WTC11 (cell line): Measurements from ENCODE around the gene TEX101. TPM values are rescaled to one million over a fixed set of nuclear protein-coding genes. Genes with fewer than 3 reads are reported as not detected.

Experiments
- ATAC-seq: fragments of 200-7000 bp; cut with Tn5 transposase; 2 replicates; pipeline ENCODE4 v1.10.0; 2021; ENCODE audit warnings: mild to moderate bottlenecking, moderate library complexity
- CTCF ChIA-PET: fragments of 300-600 bp; sonication (Branson Sonifier 250); formaldehyde crosslinking; loops from one replicate; lab custom pipeline; 2021; ENCODE audit warnings: antibody characterized with exemption; lab: Charles Lee
- POLR2A ChIA-PET: fragments of 350-600 bp; sonication (Branson Sonifier 250); formaldehyde crosslinking; loops from one replicate; lab custom pipeline; 2021; ENCODE audit warnings: antibody characterized with exemption; lab: Charles Lee
- DNase-seq: peaks from one replicate; pipeline ENCODE4 v3.0.0; 2021; ENCODE audit warnings: low spot score
- H3K27ac Mint-ChIP-seq: 2 replicates; pipeline ENCODE4 v1.8.0; 2021; ENCODE audit warnings: mixed read lengths
- H3K27me3 Mint-ChIP-seq: 2 replicates; pipeline ENCODE4 v1.8.0; 2021; ENCODE audit warnings: low read depth, mild to moderate bottlenecking, moderate library complexity, mixed read lengths
- H3K36me3 Mint-ChIP-seq: 2 replicates; pipeline ENCODE4 v1.8.0; 2021; ENCODE audit warnings: mixed read lengths
- H3K4me1 Mint-ChIP-seq: 2 replicates; pipeline ENCODE4 v1.8.0; 2022; ENCODE audit warnings: mixed read lengths
- H3K4me3 Mint-ChIP-seq: 2 replicates; pipeline ENCODE4 v1.8.0; 2021; ENCODE audit warnings: mild to moderate bottlenecking, moderate library complexity, mixed read lengths
- H3K9me3 Mint-ChIP-seq: 2 replicates; pipeline ENCODE4 v1.8.0; 2021; ENCODE audit warnings: mixed read lengths
- AR ChIP-seq: fragments of 250-450 bp; sonication (Bioruptor Pico); IDR thresholded peaks from 2 replicates; pipeline ENCODE4 v1.9.0; 2021; ENCODE audit warnings: mild to moderate bottlenecking
- ATF1 ChIP-seq: sonication (generic); formaldehyde crosslinking; IDR thresholded peaks from 2 replicates; pipeline ENCODE4 v1.8.1; 2023; ENCODE audit warnings: mild to moderate bottlenecking, moderate library complexity, missing genetic modification reagents
- ATF2 ChIP-seq: sonication (generic); formaldehyde crosslinking; IDR thresholded peaks from 2 replicates; pipeline ENCODE4 v1.8.1; 2022; ENCODE audit warnings: low read depth, missing genetic modification reagents, borderline replicate concordance
- CREM ChIP-seq: sonication (generic); formaldehyde crosslinking; IDR thresholded peaks from 2 replicates; pipeline ENCODE4 v1.8.1; 2022; ENCODE audit warnings: mild to moderate bottlenecking, missing genetic modification reagents, moderate library complexity
- CTCF ChIP-seq: fragments of 200-600 bp; IDR thresholded peaks from 2 replicates; pipeline ENCODE4 v1.8.0; 2022; ENCODE audit warnings: antibody characterized with exemption
- ERG ChIP-seq: fragments of 250-450 bp; sonication (Bioruptor Pico); IDR thresholded peaks from 2 replicates; pipeline ENCODE4 v1.8.0; 2021; ENCODE audit warnings: mild to moderate bottlenecking
- ETV6 ChIP-seq: sonication (generic); formaldehyde crosslinking; IDR thresholded peaks from 2 replicates; pipeline ENCODE4 v1.8.1; 2022; ENCODE audit warnings: mild to moderate bottlenecking, missing genetic modification reagents
- MXD4 ChIP-seq: fragments of 250-450 bp; sonication (Bioruptor Pico); IDR thresholded peaks from 2 replicates; pipeline ENCODE4 v1.8.0; 2021; ENCODE audit warnings: mild to moderate bottlenecking, moderate library complexity, borderline replicate concordance
- MYBL2 ChIP-seq: sonication (generic); formaldehyde crosslinking; IDR thresholded peaks from 2 replicates; pipeline ENCODE4 v1.8.1; 2023; ENCODE audit warnings: mild to moderate bottlenecking, moderate library complexity, missing genetic modification reagents
- NR3C1 ChIP-seq: sonication (generic); formaldehyde crosslinking; conservative IDR thresholded peaks from 2 replicates; pipeline ENCODE4 v1.8.1; 2023; ENCODE audit warnings: low read depth, mild to moderate bottlenecking, missing genetic modification reagents
- RELA ChIP-seq: sonication (generic); formaldehyde crosslinking; IDR thresholded peaks from 2 replicates; pipeline ENCODE4 v1.8.1; 2022; ENCODE audit warnings: missing genetic modification reagents, mild to moderate bottlenecking, borderline replicate concordance
- SMAD3 ChIP-seq: sonication (generic); formaldehyde crosslinking; IDR thresholded peaks from 2 replicates; pipeline ENCODE4 v1.8.0; 2022; ENCODE audit warnings: missing genetic modification reagents, mild to moderate bottlenecking, borderline replicate concordance
- SMAD4 ChIP-seq: sonication (generic); formaldehyde crosslinking; IDR thresholded peaks from 2 replicates; pipeline ENCODE4 v1.8.0; 2022; ENCODE audit warnings: mild to moderate bottlenecking, missing genetic modification reagents
- TCF7 ChIP-seq: sonication (generic); formaldehyde crosslinking; IDR thresholded peaks from 2 replicates; pipeline ENCODE4 v1.8.0; 2022; ENCODE audit warnings: mild to moderate bottlenecking, low read depth, missing genetic modification reagents, moderate library complexity
- ZBTB21 ChIP-seq: sonication (generic); formaldehyde crosslinking; IDR thresholded peaks from 2 replicates; pipeline ENCODE4 v1.8.1; 2023; ENCODE audit warnings: mild to moderate bottlenecking, missing genetic modification reagents, borderline replicate concordance
- ZNF317 ChIP-seq: sonication (generic); formaldehyde crosslinking; IDR thresholded peaks from 2 replicates; pipeline ENCODE4 v1.8.1; 2023; ENCODE audit warnings: low read depth, mild to moderate bottlenecking, moderate library complexity, missing genetic modification reagents, borderline replicate concordance
- total RNA-seq: library from RNA; stranded (reverse); gene quantifications from 3 replicates; pipeline ENCODE4 v1.2.3, GENCODE V29; 2021
- TF ChIP-seq, protein P1 (sequence below): fragments of 250-450 bp; sonication (Bioruptor Pico); IDR thresholded peaks from 2 replicates; pipeline ENCODE4 v1.9.0; 2021; ENCODE audit warnings: mild to moderate bottlenecking, borderline replicate concordance
- TF ChIP-seq, protein P2 (sequence below): sonication (generic); formaldehyde crosslinking; IDR thresholded peaks from 2 replicates; pipeline ENCODE4 v1.8.1; 2023; ENCODE audit warnings: mild to moderate bottlenecking, missing genetic modification reagents

Gene TEX101
- total RNA-seq, 1 experiment from 2014 or later: not detected

DNA sequence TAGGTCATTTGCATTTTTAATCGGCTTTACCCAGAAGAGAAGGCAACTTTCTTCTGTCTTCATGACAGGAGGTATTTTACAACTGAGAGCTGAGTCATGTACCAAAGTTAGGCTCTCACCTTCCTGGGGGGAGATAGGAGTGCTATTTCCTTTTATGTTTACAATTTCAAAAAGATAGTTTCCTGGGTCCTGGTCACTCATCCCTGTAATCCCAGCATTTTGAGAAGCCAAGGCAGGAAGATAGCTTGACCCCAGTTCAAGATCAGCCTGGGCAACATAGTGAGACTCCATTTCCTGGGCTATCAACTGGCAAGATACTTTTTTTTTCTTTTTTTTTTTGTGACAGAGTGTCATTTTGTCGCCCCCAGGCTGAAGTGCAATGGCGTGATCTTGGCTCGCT is 43.1 kb downstream of the TEX101 start (continued):
- TF ChIP-seq ETV6 (CRISPR knock-in tag) (no peak), RELA (CRISPR knock-in tag) (no peak), TCF7 (CRISPR knock-in tag) (no peak)

DNA sequence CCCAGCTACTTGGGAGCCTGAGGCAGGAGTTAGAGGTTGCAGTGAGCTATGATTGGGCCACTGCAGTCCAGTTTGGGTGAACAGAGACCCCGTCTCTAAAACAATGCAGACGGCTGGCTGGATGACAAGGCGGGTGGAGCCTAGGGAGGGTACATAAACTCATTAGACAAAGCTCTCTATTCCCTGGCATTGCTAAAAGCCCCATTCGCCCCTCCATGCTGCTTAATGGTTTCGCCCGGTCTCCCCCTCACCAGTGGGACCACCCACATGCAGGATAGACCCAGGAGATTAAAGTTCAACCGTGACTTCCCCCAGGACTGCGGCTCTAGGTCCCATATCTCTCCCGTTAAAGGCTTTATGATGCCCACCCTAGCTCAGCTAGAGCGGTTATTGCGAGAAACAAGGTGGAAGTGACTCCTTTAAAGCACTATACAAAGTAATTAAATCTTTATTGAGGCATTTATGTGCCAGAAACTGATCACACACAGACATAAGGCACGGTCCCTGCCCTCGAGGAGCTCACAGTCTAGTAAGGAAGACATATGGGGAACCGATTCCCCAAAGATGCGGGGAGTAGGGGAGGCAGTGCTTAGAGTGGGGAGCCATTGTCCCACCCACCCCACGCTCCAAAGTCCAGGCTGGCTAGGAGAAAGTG is 45.8 kb downstream of the TEX101 start:
- POLR2A ChIA-PET: no interaction called here
- CTCF ChIA-PET: interaction anchor here (1.0 to 3.2 kb wide), 8 partner anchors 14 to 95 kb away, joined by 3 to 16 read pairs (median 4); partner anchors contain the start of genes PHLDB3 and ZNF575
- ATAC-seq (no peak), DNase-seq (no peak)
- H3K4me1 Mint-ChIP-seq: peaks cover 21% of the 10 kb centered on the region
- H3K4me3 Mint-ChIP-seq: no peak overlapping the region
- no peak for TF ChIP-seq AR (CRISPR knock-in tag)
- TF ChIP-seq ATF1 (CRISPR knock-in tag): no peak
- no peak for TF ChIP-seq SMAD4 (CRISPR knock-in tag)
- no peak for TF ChIP-seq MYBL2 (CRISPR knock-in tag)
- TF ChIP-seq CTCF: no peak
- no peak for TF ChIP-seq NR3C1 (CRISPR knock-in tag)
- no peak for TF ChIP-seq SMAD3 (CRISPR knock-in tag)
- no peak for TF ChIP-seq ATF2
- TF ChIP-seq, protein P1, sequence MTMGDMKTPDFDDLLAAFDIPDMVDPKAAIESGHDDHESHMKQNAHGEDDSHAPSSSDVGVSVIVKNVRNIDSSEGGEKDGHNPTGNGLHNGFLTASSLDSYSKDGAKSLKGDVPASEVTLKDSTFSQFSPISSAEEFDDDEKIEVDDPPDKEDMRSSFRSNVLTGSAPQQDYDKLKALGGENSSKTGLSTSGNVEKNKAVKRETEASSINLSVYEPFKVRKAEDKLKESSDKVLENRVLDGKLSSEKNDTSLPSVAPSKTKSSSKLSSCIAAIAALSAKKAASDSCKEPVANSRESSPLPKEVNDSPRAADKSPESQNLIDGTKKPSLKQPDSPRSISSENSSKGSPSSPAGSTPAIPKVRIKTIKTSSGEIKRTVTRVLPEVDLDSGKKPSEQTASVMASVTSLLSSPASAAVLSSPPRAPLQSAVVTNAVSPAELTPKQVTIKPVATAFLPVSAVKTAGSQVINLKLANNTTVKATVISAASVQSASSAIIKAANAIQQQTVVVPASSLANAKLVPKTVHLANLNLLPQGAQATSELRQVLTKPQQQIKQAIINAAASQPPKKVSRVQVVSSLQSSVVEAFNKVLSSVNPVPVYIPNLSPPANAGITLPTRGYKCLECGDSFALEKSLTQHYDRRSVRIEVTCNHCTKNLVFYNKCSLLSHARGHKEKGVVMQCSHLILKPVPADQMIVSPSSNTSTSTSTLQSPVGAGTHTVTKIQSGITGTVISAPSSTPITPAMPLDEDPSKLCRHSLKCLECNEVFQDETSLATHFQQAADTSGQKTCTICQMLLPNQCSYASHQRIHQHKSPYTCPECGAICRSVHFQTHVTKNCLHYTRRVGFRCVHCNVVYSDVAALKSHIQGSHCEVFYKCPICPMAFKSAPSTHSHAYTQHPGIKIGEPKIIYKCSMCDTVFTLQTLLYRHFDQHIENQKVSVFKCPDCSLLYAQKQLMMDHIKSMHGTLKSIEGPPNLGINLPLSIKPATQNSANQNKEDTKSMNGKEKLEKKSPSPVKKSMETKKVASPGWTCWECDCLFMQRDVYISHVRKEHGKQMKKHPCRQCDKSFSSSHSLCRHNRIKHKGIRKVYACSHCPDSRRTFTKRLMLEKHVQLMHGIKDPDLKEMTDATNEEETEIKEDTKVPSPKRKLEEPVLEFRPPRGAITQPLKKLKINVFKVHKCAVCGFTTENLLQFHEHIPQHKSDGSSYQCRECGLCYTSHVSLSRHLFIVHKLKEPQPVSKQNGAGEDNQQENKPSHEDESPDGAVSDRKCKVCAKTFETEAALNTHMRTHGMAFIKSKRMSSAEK (CRISPR knock-in tag): no peak
- TF ChIP-seq ZBTB21 (CRISPR knock-in tag): no peak
- TF ChIP-seq ERG: no peak
- TF ChIP-seq, protein P2, sequence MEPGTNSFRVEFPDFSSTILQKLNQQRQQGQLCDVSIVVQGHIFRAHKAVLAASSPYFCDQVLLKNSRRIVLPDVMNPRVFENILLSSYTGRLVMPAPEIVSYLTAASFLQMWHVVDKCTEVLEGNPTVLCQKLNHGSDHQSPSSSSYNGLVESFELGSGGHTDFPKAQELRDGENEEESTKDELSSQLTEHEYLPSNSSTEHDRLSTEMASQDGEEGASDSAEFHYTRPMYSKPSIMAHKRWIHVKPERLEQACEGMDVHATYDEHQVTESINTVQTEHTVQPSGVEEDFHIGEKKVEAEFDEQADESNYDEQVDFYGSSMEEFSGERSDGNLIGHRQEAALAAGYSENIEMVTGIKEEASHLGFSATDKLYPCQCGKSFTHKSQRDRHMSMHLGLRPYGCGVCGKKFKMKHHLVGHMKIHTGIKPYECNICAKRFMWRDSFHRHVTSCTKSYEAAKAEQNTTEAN (CRISPR knock-in tag): no peak
- TF ChIP-seq CREM (CRISPR knock-in tag): no peak
- no peak for TF ChIP-seq ZNF317 (CRISPR knock-in tag)
- no peak for TF ChIP-seq MXD4 (CRISPR knock-in tag)
- TF ChIP-seq, all 79 proteins: peak for 0
- peaks cover 51% of the 10 kb centered on the region for H3K27me3 Mint-ChIP-seq
- H3K27ac Mint-ChIP-seq: no peak overlapping the region
- H3K9me3 Mint-ChIP-seq: no peaks in the 10 kb centered on the region
- no peaks in the 10 kb centered on the region for H3K36me3 Mint-ChIP-seq
